ENCODE results near the gene TFRC.
"Not testable (repeated sequence)": the region's sequence is repeated elsewhere in the genome, so short reads cannot be mapped to it uniquely, and the experiment has no call there.

TFRC gene

GRCh38 chr3:196039359-196039758, 42.5 kb downstream of the TFRC start:
- DNase-seq (ENCODE audit: extremely low read depth, insufficient read length) = no peak
- H3K27me3 ChIP-seq (replicated peaks; ENCODE audit: control insufficient read depth, insufficient read depth, low read length) = no peaks in the 10 kb centered on the region
- TF ChIP-seq, protein P1, sequence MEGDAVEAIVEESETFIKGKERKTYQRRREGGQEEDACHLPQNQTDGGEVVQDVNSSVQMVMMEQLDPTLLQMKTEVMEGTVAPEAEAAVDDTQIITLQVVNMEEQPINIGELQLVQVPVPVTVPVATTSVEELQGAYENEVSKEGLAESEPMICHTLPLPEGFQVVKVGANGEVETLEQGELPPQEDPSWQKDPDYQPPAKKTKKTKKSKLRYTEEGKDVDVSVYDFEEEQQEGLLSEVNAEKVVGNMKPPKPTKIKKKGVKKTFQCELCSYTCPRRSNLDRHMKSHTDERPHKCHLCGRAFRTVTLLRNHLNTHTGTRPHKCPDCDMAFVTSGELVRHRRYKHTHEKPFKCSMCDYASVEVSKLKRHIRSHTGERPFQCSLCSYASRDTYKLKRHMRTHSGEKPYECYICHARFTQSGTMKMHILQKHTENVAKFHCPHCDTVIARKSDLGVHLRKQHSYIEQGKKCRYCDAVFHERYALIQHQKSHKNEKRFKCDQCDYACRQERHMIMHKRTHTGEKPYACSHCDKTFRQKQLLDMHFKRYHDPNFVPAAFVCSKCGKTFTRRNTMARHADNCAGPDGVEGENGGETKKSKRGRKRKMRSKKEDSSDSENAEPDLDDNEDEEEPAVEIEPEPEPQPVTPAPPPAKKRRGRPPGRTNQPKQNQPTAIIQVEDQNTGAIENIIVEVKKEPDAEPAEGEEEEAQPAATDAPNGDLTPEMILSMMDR (IDR thresholded peaks at IDR 0.05; ENCODE audit: insufficient read depth, low read length, poor library complexity, severe bottlenecking) = no peak
- no peak overlapping the region for H3K4me3 ChIP-seq (replicated peaks; ENCODE audit: low read depth, low read length)
- no peaks in the 10 kb centered on the region for H3K36me3 ChIP-seq (ENCODE audit: control insufficient read depth, insufficient read depth, low read length)

DNA sequence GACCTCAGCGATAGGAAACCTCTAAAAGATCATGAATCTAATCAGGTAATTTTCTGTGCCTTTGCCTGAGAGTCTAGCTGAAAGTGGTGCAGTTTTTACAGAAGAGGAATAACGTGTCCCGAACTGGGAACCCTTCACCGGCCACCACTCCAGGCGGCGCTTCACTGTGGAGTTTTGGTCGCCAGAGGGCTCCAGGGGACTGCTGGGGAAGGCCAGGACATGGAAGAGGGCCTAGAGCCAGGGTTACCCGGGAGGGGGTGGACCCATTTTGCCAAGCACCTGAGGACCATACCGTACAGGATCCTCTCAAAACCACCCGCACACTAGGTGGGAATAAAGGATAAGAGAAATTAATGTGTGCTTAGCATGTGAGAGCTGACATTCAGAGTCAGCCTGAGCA, 55.8 kb downstream of the TFRC start:
- H3K27me3 ChIP-seq (replicated peaks; ENCODE audit: control insufficient read depth, insufficient read depth, low read length); DNase-seq (ENCODE audit: extremely low read depth, insufficient read length); H3K36me3 ChIP-seq (ENCODE audit: control insufficient read depth, insufficient read depth, low read length); H3K4me3 ChIP-seq (replicated peaks; ENCODE audit: low read depth, low read length): not testable (repeated sequence)
- TF ChIP-seq, protein P1 (IDR thresholded peaks at IDR 0.05; ENCODE audit: insufficient read depth, low read length, poor library complexity, severe bottlenecking) = peak; percentile 43

GRCh38 chr3:196024968-196025367, 56.9 kb downstream of the TFRC start:
- no peaks in the 10 kb centered on the region for H3K36me3 ChIP-seq (ENCODE audit: control insufficient read depth, insufficient read depth, low read length)
- no peaks in the 10 kb centered on the region for H3K27me3 ChIP-seq (replicated peaks; ENCODE audit: control insufficient read depth, insufficient read depth, low read length)
- H3K4me3 ChIP-seq (replicated peaks; ENCODE audit: low read depth, low read length) = no peak overlapping the region
- DNase-seq (ENCODE audit: extremely low read depth, insufficient read length) = no peak
- TF ChIP-seq, protein P1 (IDR thresholded peaks at IDR 0.05; ENCODE audit: insufficient read depth, low read length, poor library complexity, severe bottlenecking) = no peak

- TF ChIP-seq, protein P1 (IDR thresholded peaks at IDR 0.05; ENCODE audit: insufficient read depth, low read length, poor library complexity, severe bottlenecking) = no peak
- Histone ChIP-seq H3K36me3 (ENCODE audit: control insufficient read depth, insufficient read depth, low read length) (no peaks in the 10 kb centered on the region), H3K4me3 (replicated peaks; ENCODE audit: low read depth, low read length) (no peak overlapping the region), H3K27me3 (replicated peaks; ENCODE audit: control insufficient read depth, insufficient read depth, low read length) (no peaks in the 10 kb centered on the region)
- no peak for DNase-seq (ENCODE audit: extremely low read depth, insufficient read length)
Observed at GRCh38 chr3:196023947-196024346, 57.9 kb downstream of the TFRC start.

GRCh38 chr3:196022499-196022878, 59.4 kb downstream of the TFRC start:
- not testable (repeated sequence) for H3K36me3 ChIP-seq (ENCODE audit: control insufficient read depth, insufficient read depth, low read length); H3K4me3 ChIP-seq (replicated peaks; ENCODE audit: low read depth, low read length); H3K27me3 ChIP-seq (replicated peaks; ENCODE audit: control insufficient read depth, insufficient read depth, low read length); DNase-seq (ENCODE audit: extremely low read depth, insufficient read length)

- no peaks in the 10 kb centered on the region for H3K27me3 ChIP-seq (replicated peaks; ENCODE audit: control insufficient read depth, insufficient read depth, low read length)
Observed at GRCh38 chr3:196020373-196020772, 61.5 kb downstream of the TFRC start.

DNA sequence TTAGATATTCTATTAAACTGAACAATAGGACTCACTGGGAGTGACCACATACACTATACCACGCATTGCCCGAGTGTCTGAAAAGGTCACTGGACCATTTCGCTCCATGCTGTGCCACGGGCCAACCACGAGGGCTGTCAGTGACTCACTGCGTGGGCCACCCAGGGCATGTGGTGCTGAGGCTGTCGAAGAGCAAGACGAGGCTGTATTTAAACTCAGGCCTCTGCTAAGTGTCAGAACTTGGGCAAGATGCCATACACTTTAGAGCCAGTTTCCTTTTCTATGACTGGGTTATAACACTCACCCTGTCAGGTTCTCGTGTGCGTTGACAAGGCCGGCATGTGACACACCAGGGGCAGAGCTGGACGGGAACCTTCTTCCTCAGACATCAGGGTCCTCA, 62.3 kb downstream of the TFRC start:
- H3K4me3 ChIP-seq (replicated peaks; ENCODE audit: low read depth, low read length) = not testable (repeated sequence)

More at GRCh38 chr3:196020373-196020772, 61.5 kb downstream of the TFRC start:
- no peaks in the 10 kb centered on the region for H3K36me3 ChIP-seq (ENCODE audit: control insufficient read depth, insufficient read depth, low read length)
- no peak overlapping the region for H3K4me3 ChIP-seq (replicated peaks; ENCODE audit: low read depth, low read length)
- TF ChIP-seq, protein P1 (IDR thresholded peaks at IDR 0.05; ENCODE audit: insufficient read depth, low read length, poor library complexity, severe bottlenecking) = no peak
- DNase-seq (ENCODE audit: extremely low read depth, insufficient read length) = no peak

GRCh38 chr3:196018159-196018558, 63.7 kb downstream of the TFRC start:
- not testable (repeated sequence) for H3K36me3 ChIP-seq (ENCODE audit: control insufficient read depth, insufficient read depth, low read length); H3K4me3 ChIP-seq (replicated peaks; ENCODE audit: low read depth, low read length); H3K27me3 ChIP-seq (replicated peaks; ENCODE audit: control insufficient read depth, insufficient read depth, low read length); DNase-seq (ENCODE audit: extremely low read depth, insufficient read length)

More for the DNA sequence above, 62.3 kb downstream of the TFRC start:
- H3K36me3 ChIP-seq (ENCODE audit: control insufficient read depth, insufficient read depth, low read length); H3K27me3 ChIP-seq (replicated peaks; ENCODE audit: control insufficient read depth, insufficient read depth, low read length); DNase-seq (ENCODE audit: extremely low read depth, insufficient read length): not testable (repeated sequence)
